Activated CD4-positive, alpha-beta T cell treated with anti-CD3 and anti-CD28 coated beads, Interleukin-2, amount 50 U/mL, for 1 hour (primary cell): ENCODE results near the gene GON4L.
A peak's percentile ranks its signal among the peaks of the same experiment; 100 is the strongest.
"Not testable (repeated sequence)": the region's sequence is repeated elsewhere in the genome, so short reads cannot be mapped to it uniquely, and the experiment has no call there.

Experiments
- DNase-seq: peaks from one replicate; pipeline ENCODE4 v3.0.0-alpha.2; 2020

GON4L gene

GRCh38 chr1:155741908-155742307 is 115.1 kb downstream of the GON4L start:
- DNase-seq = no peak

- DNase-seq = no peak
Observed at GRCh38 chr1:155740995-155741394, 116.0 kb downstream of the GON4L start.

GRCh38 chr1:155729031-155729898 is 127.7 kb downstream of the GON4L start:
- peak; percentile 38 for DNase-seq

- no peak for DNase-seq
Observed at GRCh38 chr1:155725142-155725541, 131.9 kb downstream of the GON4L start.

GRCh38 chr1:155719703-155720102 is 137.3 kb downstream of the GON4L start:
- no peak for DNase-seq

- DNase-seq = not testable (repeated sequence)
Observed at GRCh38 chr1:155718524-155719115, 138.4 kb downstream of the GON4L start.

- DNase-seq = no peak
Observed at GRCh38 chr1:155717041-155717440, 140.0 kb downstream of the GON4L start.

GRCh38 chr1:155715777-155716176 is 141.2 kb downstream of the GON4L start:
- no peak for DNase-seq

GRCh38 chr1:155715056-155715455 is 142.0 kb downstream of the GON4L start:
- not testable (repeated sequence) for DNase-seq

GRCh38 chr1:155713075-155713474 is 143.9 kb downstream of the GON4L start:
- DNase-seq = no peak

- not testable (repeated sequence) for DNase-seq
Observed at GRCh38 chr1:155712636-155713035, 144.4 kb downstream of the GON4L start.

- DNase-seq = not testable (repeated sequence)
Observed at GRCh38 chr1:155711457-155711856, 145.6 kb downstream of the GON4L start.

- DNase-seq = no peak
Observed at GRCh38 chr1:155709391-155709790, 147.6 kb downstream of the GON4L start.

GRCh38 chr1:155706139-155706538 is 150.9 kb downstream of the GON4L start:
- DNase-seq = no peak

- not testable (repeated sequence) for DNase-seq
Observed at GRCh38 chr1:155704414-155704813, 152.6 kb downstream of the GON4L start.

GRCh38 chr1:155703216-155703615 is 153.8 kb downstream of the GON4L start:
- no peak for DNase-seq

GRCh38 chr1:155701675-155702074 is 155.3 kb downstream of the GON4L start:
- not testable (repeated sequence) for DNase-seq
